IPS DF 19.7 (cell line): Measurements from ENCODE around the gene PCDHA1.
"Not testable (repeated sequence)": the region's sequence is repeated elsewhere in the genome, so short reads cannot be mapped to it uniquely, and the experiment has no call there.

Source experiments
- DNase-seq: peaks from one replicate; pipeline ENCODE4 v3.0.0-alpha.2; 2013; ENCODE audit warnings: low read depth, low spot score

Gene PCDHA1

GRCh38 chr5:140849831-140850634, 64.1 kb downstream of the PCDHA1 start:
- not testable (repeated sequence) for DNase-seq

DNA sequence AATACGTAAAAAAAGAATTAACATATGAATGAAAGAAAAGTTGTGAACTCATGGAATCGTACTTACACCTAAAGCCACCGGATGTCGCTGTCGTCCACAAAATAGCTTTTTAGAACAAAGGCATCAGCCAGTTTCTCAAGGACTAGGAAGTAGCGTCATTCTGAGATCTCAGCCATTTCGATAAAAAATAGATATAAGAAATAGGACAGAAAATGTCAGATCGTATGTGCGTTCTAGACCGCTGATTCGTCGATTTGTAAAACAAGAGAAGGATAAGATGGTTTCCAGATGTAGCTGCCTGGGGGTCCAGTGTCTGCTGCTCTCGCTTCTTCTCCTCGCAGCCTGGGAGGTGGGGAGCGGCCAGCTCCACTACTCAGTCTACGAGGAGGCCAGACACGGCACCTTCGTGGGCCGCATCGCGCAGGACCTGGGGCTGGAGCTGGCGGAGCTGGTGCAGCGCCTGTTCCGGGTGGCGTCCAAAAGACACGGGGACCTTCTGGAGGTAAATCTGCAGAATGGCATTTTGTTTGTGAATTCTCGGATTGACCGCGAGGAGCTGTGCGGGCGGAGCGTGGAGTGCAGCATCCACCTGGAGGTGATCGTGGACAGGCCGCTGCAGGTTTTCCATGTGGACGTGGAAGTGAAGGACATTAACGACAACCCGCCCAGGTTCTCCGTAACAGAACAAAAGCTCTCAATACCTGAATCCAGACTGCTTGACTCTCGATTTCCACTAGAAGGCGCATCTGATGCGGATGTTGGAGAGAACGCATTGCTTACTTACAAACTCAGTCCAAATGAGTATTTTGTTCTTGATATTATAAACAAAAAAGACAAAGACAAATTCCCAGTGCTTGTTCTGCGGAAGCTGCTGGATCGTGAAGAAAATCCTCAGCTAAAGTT, 70.1 kb downstream of the PCDHA1 start, which contains the start of gene PCDHA10:
PCDHA10 (plus strand) TSS at position 126 of the 903 bp plus-strand sequence; CDS start at position 278, 152 bp downstream.
- DNase-seq, result no peak

- no peak for DNase-seq
Observed at GRCh38 chr5:140857177-140857986, 71.4 kb downstream of the PCDHA1 start.

DNA sequence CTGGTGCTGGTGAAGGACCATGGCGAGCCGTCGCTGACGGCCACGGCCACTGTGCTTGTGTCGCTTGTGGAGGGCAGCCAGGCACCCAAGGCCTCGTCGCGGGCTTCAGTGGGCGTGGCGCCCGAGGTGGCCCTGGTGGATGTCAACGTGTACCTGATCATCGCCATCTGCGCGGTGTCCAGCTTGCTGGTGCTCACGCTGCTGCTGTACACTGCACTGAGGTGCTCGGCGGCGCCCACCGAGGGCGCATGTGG, 72.0 kb downstream of the PCDHA1 start:
- DNase-seq, result no peak

DNA sequence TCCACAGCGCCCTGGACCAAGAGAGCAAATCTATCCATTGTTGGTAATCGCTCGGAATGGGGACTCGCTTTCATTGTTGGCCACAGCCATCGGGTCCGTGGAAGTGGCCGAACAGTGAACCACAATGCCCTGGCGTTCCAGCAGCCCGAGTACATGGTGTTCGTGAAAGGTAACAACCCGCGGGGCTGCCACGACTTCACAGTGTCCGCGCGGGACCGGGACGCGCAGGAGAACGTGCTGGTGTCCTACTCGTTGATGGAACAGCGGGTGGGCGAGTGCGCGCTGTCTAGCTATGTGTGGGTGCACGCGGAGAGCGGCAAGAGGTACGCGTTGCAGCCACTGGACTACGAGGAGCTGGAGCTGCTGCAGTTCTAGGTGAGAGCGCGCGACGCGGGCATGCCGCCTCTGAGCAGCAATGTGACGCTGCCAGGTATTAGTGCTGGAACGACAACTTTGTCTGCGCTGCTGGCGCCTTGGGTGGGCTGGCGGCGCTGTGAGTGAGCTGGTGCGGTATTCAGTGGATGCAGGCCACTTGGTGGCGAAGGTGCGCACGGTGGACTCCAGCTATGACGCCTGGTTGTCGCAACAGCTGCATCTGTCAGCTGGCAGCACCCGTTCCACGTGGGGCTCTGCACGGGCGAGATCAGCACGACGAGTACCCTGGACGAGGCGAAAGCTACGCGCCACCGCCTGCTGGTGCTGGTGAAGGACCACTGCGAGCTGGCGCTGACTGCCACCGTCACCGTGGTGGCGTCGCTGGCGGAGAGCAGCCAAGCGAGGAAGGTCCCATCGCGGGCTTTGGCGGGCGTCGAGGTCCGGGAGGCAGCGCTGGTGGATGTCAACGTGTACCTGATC, 76.7 kb downstream of the PCDHA1 start:
- DNase-seq, result no peak

- DNase-seq, result no peak
Observed at GRCh38 chr5:140868721-140869554, 83.0 kb downstream of the PCDHA1 start, which contains the start of gene PCDHA11. Gene PCDHA11, plus strand, starts transcription at chr5:140868957. Its CDS starts 147 bp downstream, at chr5:140869104.

GRCh38 chr5:140869555-140869886, 83.6 kb downstream of the PCDHA1 start:
- DNase-seq, result no peak

DNA sequence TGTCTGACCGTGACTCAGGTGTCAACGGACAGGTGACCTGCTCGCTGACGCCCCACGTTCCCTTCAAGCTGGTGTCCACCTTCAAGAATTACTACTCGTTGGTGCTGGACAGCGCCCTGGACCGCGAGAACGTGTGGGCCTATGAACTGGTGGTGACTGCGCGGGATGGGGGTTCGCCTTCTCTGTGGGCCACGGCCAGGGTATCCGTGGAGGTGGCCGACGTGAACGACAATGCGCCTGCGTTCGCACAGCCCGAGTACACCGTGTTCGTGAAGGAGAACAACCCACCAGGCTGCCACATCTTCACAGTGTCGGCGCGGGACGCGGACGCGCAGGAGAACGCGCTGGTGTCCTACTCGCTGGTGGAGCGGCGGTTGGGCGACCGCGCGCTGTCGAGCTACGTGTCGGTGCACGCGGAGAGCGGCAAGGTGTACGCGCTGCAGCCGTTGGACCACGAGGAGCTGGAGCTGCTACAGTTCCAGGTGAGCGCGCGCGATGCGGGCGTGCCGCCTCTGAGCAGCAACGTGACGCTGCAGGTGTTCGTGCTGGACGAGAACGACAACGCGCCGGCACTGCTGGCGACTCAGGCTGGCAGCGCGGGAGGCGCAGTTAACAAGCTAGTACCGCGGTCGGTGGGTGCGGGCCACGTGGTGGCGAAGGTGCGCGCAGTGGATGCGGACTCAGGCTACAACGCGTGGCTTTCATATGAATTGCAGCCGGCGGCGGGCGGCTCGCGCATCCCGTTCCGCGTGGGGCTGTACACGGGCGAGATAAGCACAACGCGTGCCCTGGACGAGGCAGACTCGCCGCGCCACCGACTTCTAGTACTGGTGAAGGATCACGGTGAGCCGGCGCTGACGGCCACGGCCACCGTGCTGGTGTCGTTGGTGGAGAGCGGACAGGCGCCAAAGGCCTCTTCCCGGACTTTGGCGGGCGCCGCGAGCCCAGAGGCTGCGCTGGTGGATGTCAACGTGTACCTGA, 84.6 kb downstream of the PCDHA1 start:
- DNase-seq, result no peak

DNA sequence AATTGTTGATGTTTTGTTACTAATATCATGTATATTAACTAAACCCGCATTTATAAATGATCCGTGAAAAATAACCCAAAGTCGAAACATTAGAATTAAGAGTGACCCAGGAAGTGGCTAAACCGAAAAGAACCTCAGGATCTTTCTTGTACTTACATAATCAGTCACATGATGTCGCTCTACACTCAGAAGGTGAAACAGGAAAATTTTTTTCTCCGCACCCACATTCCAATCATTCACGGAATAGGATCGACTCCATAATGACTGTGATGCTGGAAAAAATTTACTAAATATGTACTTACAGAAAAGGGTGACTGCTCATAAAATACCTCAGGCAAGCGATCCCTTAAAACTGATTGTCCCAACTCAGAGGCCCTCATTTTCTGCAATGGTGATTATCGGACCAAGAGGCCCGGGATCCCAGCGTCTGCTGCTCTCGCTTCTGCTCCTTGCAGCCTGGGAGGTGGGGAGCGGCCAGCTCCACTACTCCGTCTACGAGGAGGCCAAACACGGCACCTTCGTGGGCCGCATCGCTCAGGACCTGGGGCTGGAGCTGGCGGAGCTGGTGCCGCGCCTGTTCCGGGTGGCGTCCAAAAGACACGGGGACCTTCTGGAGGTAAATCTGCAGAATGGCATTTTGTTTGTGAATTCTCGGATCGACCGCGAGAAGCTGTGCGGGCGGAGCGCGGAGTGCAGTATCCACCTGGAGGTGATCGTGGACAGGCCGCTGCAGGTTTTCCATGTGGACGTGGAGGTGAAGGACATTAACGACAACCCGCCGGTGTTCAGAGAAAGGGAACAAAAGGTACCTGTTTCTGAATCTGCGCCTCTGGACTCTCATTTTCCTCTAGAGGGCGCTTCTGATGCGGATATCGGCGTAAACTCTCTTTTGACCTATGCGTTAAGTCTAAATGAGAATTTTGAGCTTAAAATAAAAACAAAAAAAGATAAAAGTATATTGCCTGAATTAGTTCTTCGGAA, 89.4 kb downstream of the PCDHA1 start, which contains the start of gene PCDHA12:
PCDHA12 (plus strand) TSS at position 224 of the 981 bp plus-strand sequence; CDS start at position 389, 165 bp downstream.
- no peak for DNase-seq

GRCh38 chr5:140876541-140877261, 90.8 kb downstream of the PCDHA1 start:
- not testable (repeated sequence) for DNase-seq

DNA sequence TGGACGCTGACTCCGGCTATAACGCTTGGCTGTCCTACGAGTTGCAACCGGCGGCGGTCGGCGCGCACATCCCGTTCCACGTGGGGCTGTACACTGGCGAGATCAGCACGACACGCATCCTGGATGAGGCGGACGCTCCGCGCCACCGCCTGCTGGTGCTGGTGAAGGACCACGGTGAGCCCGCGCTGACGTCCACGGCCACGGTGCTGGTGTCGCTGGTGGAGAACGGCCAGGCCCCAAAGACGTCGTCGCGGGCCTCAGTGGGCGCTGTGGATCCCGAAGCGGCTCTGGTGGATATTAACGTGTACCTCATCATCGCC, 91.3 kb downstream of the PCDHA1 start:
- no peak for DNase-seq

DNA sequence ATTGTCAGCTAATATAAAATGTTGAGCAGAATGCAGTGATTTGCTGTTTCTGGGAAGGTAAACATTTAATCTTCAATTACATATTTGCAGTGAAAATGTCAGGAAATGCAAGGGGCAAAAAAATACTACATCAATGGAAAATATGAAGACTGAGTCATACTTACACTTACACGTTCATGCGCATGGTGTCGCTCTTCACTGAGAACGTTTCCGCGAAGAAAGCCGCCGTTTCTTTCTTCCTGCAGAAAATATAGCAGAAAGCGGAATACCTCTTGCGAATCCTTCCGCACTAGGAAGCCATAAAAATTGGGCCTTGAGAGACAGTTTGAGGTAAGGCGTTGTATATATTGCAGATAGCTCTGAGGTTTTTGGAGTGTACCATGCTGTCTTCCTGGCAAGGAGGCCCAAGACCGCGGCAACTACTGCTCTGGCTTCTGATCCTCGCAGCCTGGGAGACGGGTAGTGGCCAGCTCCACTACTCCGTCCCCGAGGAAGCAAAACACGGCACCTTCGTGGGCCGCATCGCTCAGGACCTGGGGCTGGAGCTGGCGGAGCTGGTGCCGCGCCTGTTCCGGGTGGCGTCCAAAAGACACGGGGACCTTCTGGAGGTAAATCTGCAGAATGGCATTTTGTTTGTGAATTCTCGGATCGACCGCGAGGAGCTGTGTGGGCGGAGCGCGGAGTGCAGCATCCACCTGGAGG, 96.1 kb downstream of the PCDHA1 start, which contains the start of gene PCDHA13:
PCDHA13 (plus strand) TSS at position 236 of the 702 bp plus-strand sequence; CDS start at position 381, 145 bp downstream.
- DNase-seq, result no peak

DNA sequence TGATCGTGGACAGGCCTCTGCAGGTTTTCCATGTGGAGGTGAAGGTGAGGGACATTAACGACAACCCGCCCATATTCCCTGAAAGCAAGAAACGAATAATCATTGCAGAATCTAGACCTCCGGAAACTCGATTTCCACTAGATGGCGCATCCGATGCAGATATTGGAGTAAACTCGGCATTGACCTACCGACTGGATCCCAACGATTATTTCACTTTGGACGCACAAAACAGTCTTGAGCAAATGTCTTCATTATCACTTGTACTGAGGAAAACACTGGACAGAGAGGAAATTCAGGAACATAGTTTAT, 96.6 kb downstream of the PCDHA1 start:
- DNase-seq, result no peak

- no peak for DNase-seq
Observed at GRCh38 chr5:140883373-140883772, 97.4 kb downstream of the PCDHA1 start.

DNA sequence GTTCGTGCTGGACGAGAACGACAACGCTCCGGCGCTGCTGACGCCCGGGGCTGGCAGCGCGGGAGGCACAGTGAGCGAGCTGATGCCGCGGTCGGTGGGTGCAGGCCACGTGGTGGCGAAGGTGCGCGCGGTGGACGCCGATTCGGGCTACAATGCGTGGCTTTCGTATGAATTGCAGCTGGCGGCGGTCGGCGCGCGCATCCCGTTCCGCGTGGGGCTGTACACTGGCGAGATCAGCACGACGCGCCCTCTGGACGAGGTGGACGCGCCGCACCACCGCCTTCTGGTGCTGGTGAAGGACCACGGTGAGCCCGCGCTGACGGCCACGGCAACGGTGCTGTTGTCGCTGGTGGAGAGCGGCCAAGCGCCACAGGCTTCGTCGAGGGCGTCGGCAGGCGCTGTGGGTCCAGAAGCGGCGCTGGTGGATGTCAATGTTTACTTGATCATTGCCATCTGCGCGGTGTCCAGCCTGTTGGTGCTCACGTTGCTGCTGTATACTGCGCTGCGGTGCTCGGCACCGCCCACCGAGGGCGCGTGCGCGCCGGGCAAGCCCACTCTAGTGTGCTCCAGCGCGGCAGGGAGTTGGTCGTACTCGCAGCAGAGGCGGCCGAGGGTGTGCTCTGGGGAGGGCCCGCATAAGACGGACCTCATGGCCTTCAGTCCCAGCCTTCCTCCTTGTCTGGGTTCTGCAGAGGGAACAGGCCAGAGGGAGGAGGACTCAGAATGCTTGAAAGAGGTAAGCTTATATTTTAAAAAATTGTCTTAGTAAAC, 98.2 kb downstream of the PCDHA1 start:
- no peak for DNase-seq

GRCh38 chr5:140916325-140916724, 130.4 kb downstream of the PCDHA1 start:
- no peak for DNase-seq
